GM12801 (cell line): ENCODE results near the gene CXADR.

ENCODE experiments used
- CTCF ChIP-seq: IDR thresholded peaks from one replicate; pipeline ENCODE4 v1.5.1; 2011; ENCODE audit warnings: control low read depth; ENCODE audit not compliant: insufficient read length; ENCODE audit errors: extremely low read depth

The CXADR gene

GRCh38 chr21:17512253-17513213 lies at the start of gene CXADR:
TSS of gene CXADR (plus strand) at chr21:17513043. CDS start at chr21:17513130, 87 bp downstream.
- no peak for TF ChIP-seq CTCF

GRCh38 chr21:17466166-17466565 lies 46.7 kb upstream of the CXADR start:
- no peak for TF ChIP-seq CTCF

- no peak for TF ChIP-seq CTCF
Observed at GRCh38 chr21:17467392-17467791, 45.5 kb upstream of the CXADR start.

- no peak for TF ChIP-seq CTCF
Observed at GRCh38 chr21:17467829-17468228, 45.0 kb upstream of the CXADR start.

- no peak for TF ChIP-seq CTCF
Observed at GRCh38 chr21:17468698-17469097, 44.1 kb upstream of the CXADR start.

GRCh38 chr21:17469727-17470126 lies 43.1 kb upstream of the CXADR start:
- no peak for TF ChIP-seq CTCF

GRCh38 chr21:17472182-17472581 lies 40.7 kb upstream of the CXADR start:
- TF ChIP-seq CTCF: no peak
